GM12891 (cell line): Measurements from ENCODE around the gene ITPKC.

Experiments used
- DNase-seq: peaks from one replicate; pipeline ENCODE4 v3.0.0; 2011; ENCODE audit warnings: low spot score; ENCODE audit not compliant: insufficient read length
- FAIRE-seq: peaks from 2 replicates; lab custom pipeline; 2011; peaks lifted over from hg19 to GRCh38; lab: Jason Lieb, UNC
- PAX5 ChIP-seq: IDR thresholded peaks from 2 replicates; pipeline ENCODE4 v1.6.1; 2011; ENCODE audit warnings: low read length, moderate library complexity, mild to moderate bottlenecking; ENCODE audit not compliant: insufficient read depth, severe bottlenecking
- POLR2A ChIP-seq: IDR thresholded peaks from 2 replicates; pipeline ENCODE4 v1.6.1; 2011; ENCODE audit warnings: low read depth, low read length, control low read depth
- POLR2AphosphoS5 ChIP-seq: IDR thresholded peaks from 2 replicates; pipeline ENCODE4 v1.6.1; 2011; ENCODE audit warnings: low read depth, low read length, control low read depth
- POU2F2 ChIP-seq: IDR thresholded peaks from 2 replicates; pipeline ENCODE4 v1.6.1; 2011; ENCODE audit warnings: low read depth, mild to moderate bottlenecking, control low read depth, low read length, moderate library complexity
- SPI1 ChIP-seq: IDR thresholded peaks from 2 replicates; pipeline ENCODE4 v1.6.1; 2011; ENCODE audit warnings: low read depth, low read length, control low read depth
- TAF1 ChIP-seq: IDR thresholded peaks from 2 replicates; pipeline ENCODE4 v1.6.1; 2011; ENCODE audit warnings: low read depth, low read length, control low read depth

Gene ITPKC

GRCh38 chr19:40739030-40739839 is 22.3 kb downstream of the ITPKC start:
- no peak for TF ChIP-seq PAX5
- no peak for TF ChIP-seq POLR2AphosphoS5
- TF ChIP-seq POU2F2: no peak
- TF ChIP-seq SPI1: no peak
- DNase-seq (no peak), FAIRE-seq (no peak)

- FAIRE-seq (no peak), DNase-seq (no peak)
- TF ChIP-seq POLR2AphosphoS5 (no peak), TAF1 (no peak), POLR2A (no peak), SPI1 (no peak), POU2F2 (no peak), PAX5 (no peak)
Measured at GRCh38 chr19:40739871-40740703, 23.2 kb downstream of the ITPKC start.

GRCh38 chr19:40740747-40741146 is 23.8 kb downstream of the ITPKC start:
- no peak for TF ChIP-seq PAX5
- no peak for TF ChIP-seq SPI1
- no peak for TF ChIP-seq TAF1
- no peak for TF ChIP-seq POLR2AphosphoS5
- TF ChIP-seq POLR2A: no peak
- no peak for TF ChIP-seq POU2F2
- no peak for FAIRE-seq
- no peak for DNase-seq

- FAIRE-seq (peak; percentile 28), DNase-seq (no peak)
- TF ChIP-seq PAX5 (no peak), SPI1 (no peak), POLR2AphosphoS5 (no peak), POU2F2 (no peak), POLR2A (no peak), TAF1 (no peak)
Measured at GRCh38 chr19:40741527-40742390, 24.8 kb downstream of the ITPKC start.

GRCh38 chr19:40742477-40742876 is 25.6 kb downstream of the ITPKC start:
- TF ChIP-seq POLR2A: no peak
- no peak for TF ChIP-seq TAF1
- TF ChIP-seq SPI1: no peak
- TF ChIP-seq POU2F2: no peak
- no peak for TF ChIP-seq PAX5
- TF ChIP-seq POLR2AphosphoS5: no peak
- no peak for FAIRE-seq
- no peak for DNase-seq

- no peak for FAIRE-seq
- TF ChIP-seq POLR2A (no peak), SPI1 (no peak), POLR2AphosphoS5 (no peak), POU2F2 (no peak), PAX5 (no peak), TAF1 (no peak)
- no peak for DNase-seq
Measured at GRCh38 chr19:40742886-40743285, 26.0 kb downstream of the ITPKC start.

- DNase-seq (no peak), FAIRE-seq (no peak)
- TF ChIP-seq SPI1 (no peak), PAX5 (no peak), POLR2A (no peak), POU2F2 (no peak), POLR2AphosphoS5 (no peak), TAF1 (no peak)
Measured at GRCh38 chr19:40743926-40744325, 27.0 kb downstream of the ITPKC start.

GRCh38 chr19:40744554-40745401 is 27.9 kb downstream of the ITPKC start:
- FAIRE-seq: no peak
- TF ChIP-seq POLR2AphosphoS5: no peak
- no peak for TF ChIP-seq POLR2A
- no peak for TF ChIP-seq SPI1
- TF ChIP-seq TAF1: no peak
- TF ChIP-seq POU2F2: no peak
- TF ChIP-seq PAX5: no peak

GRCh38 chr19:40745402-40745780 is 28.5 kb downstream of the ITPKC start:
- FAIRE-seq: no peak
- no peak for TF ChIP-seq SPI1
- no peak for TF ChIP-seq POLR2A
- no peak for TF ChIP-seq POLR2AphosphoS5
- TF ChIP-seq PAX5: no peak
- no peak for TF ChIP-seq TAF1
- DNase-seq: no peak

More at GRCh38 chr19:40744554-40745401, 27.9 kb downstream of the ITPKC start:
- DNase-seq: peak; percentile 43
